PC-3 (cell line): ENCODE measurements around the gene FAF2. TPM values are rescaled to one million over a fixed set of nuclear protein-coding genes. Genes with fewer than 3 reads are reported as not detected.

Experiments used
- ATAC-seq: fragments of 200-7000 bp; cut with Tn5 transposase; 2 replicates; pipeline ENCODE4 v1.9.1; 2020; ENCODE audit warnings: mild to moderate bottlenecking, moderate library complexity
- BruUV-seq: library from RNA; stranded (reverse); fragments of 400-500 nt; replicated peaks from 2 replicates; lab custom pipeline; 2021; lab: Mats Ljungman, UMichigan
- CTCF ChIA-PET: fragments of 300-600 bp; sonication (Branson Sonifier 250); formaldehyde crosslinking; loops from one replicate; lab custom pipeline; 2022; ENCODE audit warnings: antibody characterized with exemption; lab: Charles Lee
- POLR2A ChIA-PET: fragments of 300-600 bp; sonication (Branson Sonifier 250); formaldehyde crosslinking; loops from one replicate; lab custom pipeline; 2022; ENCODE audit warnings: antibody characterized with exemption; ENCODE audit not compliant: unreplicated experiment; lab: Charles Lee
- DNase-seq: peaks from one replicate; pipeline ENCODE4 v3.0.0-alpha.2; 2015
- H2AFZ ChIP-seq: fragments of 300-600 bp; sonication (generic); 2 replicates; pipeline ENCODE4 v1.6.0; 2016; ENCODE audit warnings: antibody characterized with exemption, low read length
- H3F3A ChIP-seq: fragments of 300-600 bp; sonication (generic); one replicate; pipeline ENCODE4 v1.6.0; 2017; ENCODE audit warnings: antibody characterized with exemption, low read length, control low read depth, mild to moderate bottlenecking; ENCODE audit not compliant: unreplicated experiment
- H3K27ac ChIP-seq: fragments of 300-600 bp; sonication (generic); 2 replicates; pipeline ENCODE4 v1.5.1; 2016; ENCODE audit warnings: mild to moderate bottlenecking, low read length
- H3K27me3 ChIP-seq: fragments of 300-600 bp; sonication (generic); 2 replicates; pipeline ENCODE4 v1.6.1; 2016; ENCODE audit warnings: low read length, mixed read lengths
- H3K36me3 ChIP-seq: fragments of 300-600 bp; sonication (generic); 2 replicates; pipeline ENCODE4 v1.6.1; 2016; ENCODE audit warnings: low read depth, mixed run types, low read length, mixed read lengths
- H3K4me1 ChIP-seq: fragments of 300-600 bp; sonication (generic); 2 replicates; pipeline ENCODE4 v1.5.1; 2016; ENCODE audit warnings: low read length; ENCODE audit not compliant: insufficient read depth
- H3K4me2 ChIP-seq: fragments of 300-600 bp; sonication (generic); 2 replicates; pipeline ENCODE4 v1.6.0; 2016; ENCODE audit warnings: low read length
- H3K4me3 ChIP-seq: fragments of 300-600 bp; sonication (generic); 2 replicates; pipeline ENCODE4 v1.5.1; 2016; ENCODE audit warnings: mild to moderate bottlenecking, low read length, mixed read lengths
- H3K79me2 ChIP-seq: fragments of 300-600 bp; sonication (generic); 2 replicates; pipeline ENCODE4 v1.6.1; 2017; ENCODE audit warnings: low read length, mixed read lengths
- H3K9ac ChIP-seq: fragments of 300-600 bp; sonication (generic); 2 replicates; pipeline ENCODE4 v1.6.0; 2016; ENCODE audit warnings: mild to moderate bottlenecking, low read length
- H3K9me2 ChIP-seq: fragments of 300-600 bp; sonication (generic); replicated peaks from 2 replicates; pipeline ENCODE4 v1.6.1; 2016; ENCODE audit warnings: mixed run types, low read length, mixed read lengths
- H3K9me3 ChIP-seq: fragments of 300-600 bp; sonication (generic); 2 replicates; pipeline ENCODE4 v1.6.1; 2016; ENCODE audit warnings: low read length, mixed read lengths
- H4K20me1 ChIP-seq: fragments of 300-600 bp; sonication (generic); 2 replicates; pipeline ENCODE4 v1.6.1; 2016; ENCODE audit warnings: low read length, mixed read lengths
- EZH2 ChIP-seq: fragments of 300-600 bp; sonication (generic); IDR thresholded peaks from one replicate; pipeline ENCODE4 v1.6.1; 2017; ENCODE audit warnings: antibody characterized with exemption, mild to moderate bottlenecking, low read length; ENCODE audit not compliant: unreplicated experiment
- EZH2phosphoT487 ChIP-seq: fragments of 300-600 bp; sonication (generic); IDR thresholded peaks from 2 replicates; pipeline ENCODE4 v1.6.1; 2018; ENCODE audit warnings: mild to moderate bottlenecking, antibody characterized with exemption, low read length, borderline replicate concordance
- intact Hi-C: fragments of 100-400 bp; cut with micrococcal nuclease; formaldehyde crosslinking; loops from 2 replicates; pipeline ENCODE4 v1.9.0; 2023
- total RNA-seq: library from RNA; depleted of rRNA; stranded (reverse); fragments of >200 nt; gene quantifications from 2 replicates; pipeline ENCODE4 v1.2.3, GENCODE V29; 2014
- TF ChIP-seq, protein P1 (sequence below): fragments of 300-600 bp; sonication (generic); conservative IDR thresholded peaks from 2 replicates; pipeline ENCODE4 v1.5.1; 2017; ENCODE audit warnings: antibody characterized with exemption, low read depth, mild to moderate bottlenecking, low read length

Gene FAF2
- total RNA-seq, 1 experiment from 2014 or later = 51.4 TPM

DNA sequence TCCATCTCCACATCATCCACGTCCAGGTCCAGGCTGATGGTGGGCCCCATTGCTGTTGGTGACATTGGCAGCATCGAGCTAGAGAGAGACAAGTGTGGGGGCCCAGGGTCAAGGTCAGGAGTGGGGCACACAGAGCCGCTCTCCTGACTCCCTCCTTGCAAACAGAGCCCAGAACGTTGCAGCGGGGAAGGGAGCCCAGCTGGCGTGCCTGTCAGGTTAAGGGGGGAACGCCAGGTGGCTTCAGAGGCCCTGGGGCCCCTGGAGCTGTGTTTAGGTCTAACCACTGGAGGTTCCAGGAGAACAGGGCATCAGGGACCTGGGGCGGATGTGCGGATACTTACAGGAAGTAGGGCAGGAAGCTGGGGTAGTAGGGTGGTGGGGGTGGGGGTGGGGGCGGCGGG lies 81.6 kb downstream of the FAF2 start:
- CTCF ChIA-PET = no interaction called here
- peaks cover 11% of the 10 kb centered on the region for H3K4me1 ChIP-seq
- H3K9me3 ChIP-seq = no peaks in the 10 kb centered on the region
- H3K9me2 ChIP-seq = no peaks in the 10 kb centered on the region
- no peak overlapping the region for H3K4me3 ChIP-seq
- H4K20me1 ChIP-seq = peaks cover 13% of the 10 kb centered on the region
- H3K79me2 ChIP-seq = peaks cover 23% of the 10 kb centered on the region
- H3K27me3 ChIP-seq = no peaks in the 10 kb centered on the region
- no peak overlapping the region for H3K27ac ChIP-seq
- no peak overlapping the region for H3K9ac ChIP-seq
- intact Hi-C loops = no loop called here
- DNase-seq (no peak), ATAC-seq (no peak)
- no peak for TF ChIP-seq EZH2
- H3F3A ChIP-seq = no peaks in the 10 kb centered on the region
- H2AFZ ChIP-seq = no peak overlapping the region
- POLR2A ChIA-PET = no interaction called here
- H3K36me3 ChIP-seq = peaks cover 11% of the 10 kb centered on the region; the same call in 1 of the 2 replicates
- H3K4me2 ChIP-seq = no peak overlapping the region
- no TSS peak for BruUV-seq

DNA sequence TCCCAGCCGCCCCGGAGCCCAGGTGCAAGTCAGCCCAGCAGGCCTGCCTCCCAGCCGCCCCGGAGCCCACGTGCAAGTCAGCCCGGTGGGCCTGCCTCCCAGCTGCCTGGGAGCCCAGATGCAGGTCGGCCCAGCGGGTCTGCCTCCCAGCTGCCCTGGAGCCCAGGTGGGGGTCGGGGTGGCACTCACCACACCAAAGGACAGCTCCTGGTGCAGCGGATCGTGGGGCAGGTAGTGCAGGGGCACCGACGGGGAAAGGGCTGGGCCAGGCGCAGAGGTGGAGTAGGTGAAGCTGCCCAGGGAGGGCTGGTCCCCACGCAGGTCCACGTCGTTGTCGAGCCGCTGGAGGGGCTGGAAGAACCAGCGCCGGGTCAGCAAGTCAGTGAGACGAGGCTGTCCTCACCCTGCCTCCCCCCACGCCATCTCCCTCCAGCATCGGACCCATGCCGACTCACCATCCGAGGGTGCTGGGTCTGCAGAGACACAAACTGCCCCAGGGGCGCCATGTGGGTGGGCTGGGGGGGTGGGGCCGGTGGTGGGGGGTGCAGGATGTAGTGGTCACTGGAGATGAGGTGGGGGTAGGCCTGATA lies 82.3 kb downstream of the FAF2 start:
- POLR2A ChIA-PET = no interaction called here
- TF ChIP-seq, protein P1, sequence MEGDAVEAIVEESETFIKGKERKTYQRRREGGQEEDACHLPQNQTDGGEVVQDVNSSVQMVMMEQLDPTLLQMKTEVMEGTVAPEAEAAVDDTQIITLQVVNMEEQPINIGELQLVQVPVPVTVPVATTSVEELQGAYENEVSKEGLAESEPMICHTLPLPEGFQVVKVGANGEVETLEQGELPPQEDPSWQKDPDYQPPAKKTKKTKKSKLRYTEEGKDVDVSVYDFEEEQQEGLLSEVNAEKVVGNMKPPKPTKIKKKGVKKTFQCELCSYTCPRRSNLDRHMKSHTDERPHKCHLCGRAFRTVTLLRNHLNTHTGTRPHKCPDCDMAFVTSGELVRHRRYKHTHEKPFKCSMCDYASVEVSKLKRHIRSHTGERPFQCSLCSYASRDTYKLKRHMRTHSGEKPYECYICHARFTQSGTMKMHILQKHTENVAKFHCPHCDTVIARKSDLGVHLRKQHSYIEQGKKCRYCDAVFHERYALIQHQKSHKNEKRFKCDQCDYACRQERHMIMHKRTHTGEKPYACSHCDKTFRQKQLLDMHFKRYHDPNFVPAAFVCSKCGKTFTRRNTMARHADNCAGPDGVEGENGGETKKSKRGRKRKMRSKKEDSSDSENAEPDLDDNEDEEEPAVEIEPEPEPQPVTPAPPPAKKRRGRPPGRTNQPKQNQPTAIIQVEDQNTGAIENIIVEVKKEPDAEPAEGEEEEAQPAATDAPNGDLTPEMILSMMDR = no peak
- no peak for TF ChIP-seq EZH2
- no peak for TF ChIP-seq EZH2phosphoT487
- H3K36me3 ChIP-seq = peaks cover 11% of the 10 kb centered on the region; the same call in 1 of the 2 replicates
- DNase-seq = no peak
- H3K27ac ChIP-seq = no peak overlapping the region
- H3K9ac ChIP-seq = no peak overlapping the region
- no peak overlapping the region for H3K4me2 ChIP-seq
- no TSS peak for BruUV-seq
- H4K20me1 ChIP-seq = peaks cover 13% of the 10 kb centered on the region
- H3K4me1 ChIP-seq = peaks cover 19% of the 10 kb centered on the region
- H2AFZ ChIP-seq = no peak overlapping the region
- H3K27me3 ChIP-seq = no peaks in the 10 kb centered on the region
- no peak for ATAC-seq
- H3F3A ChIP-seq = no peaks in the 10 kb centered on the region
- intact Hi-C loops = no loop called here
- CTCF ChIA-PET = no interaction called here
- H3K9me2 ChIP-seq = no peaks in the 10 kb centered on the region
- no peaks in the 10 kb centered on the region for H3K9me3 ChIP-seq
- peaks cover 30% of the 10 kb centered on the region for H3K79me2 ChIP-seq
- H3K4me3 ChIP-seq = no peak overlapping the region

DNA sequence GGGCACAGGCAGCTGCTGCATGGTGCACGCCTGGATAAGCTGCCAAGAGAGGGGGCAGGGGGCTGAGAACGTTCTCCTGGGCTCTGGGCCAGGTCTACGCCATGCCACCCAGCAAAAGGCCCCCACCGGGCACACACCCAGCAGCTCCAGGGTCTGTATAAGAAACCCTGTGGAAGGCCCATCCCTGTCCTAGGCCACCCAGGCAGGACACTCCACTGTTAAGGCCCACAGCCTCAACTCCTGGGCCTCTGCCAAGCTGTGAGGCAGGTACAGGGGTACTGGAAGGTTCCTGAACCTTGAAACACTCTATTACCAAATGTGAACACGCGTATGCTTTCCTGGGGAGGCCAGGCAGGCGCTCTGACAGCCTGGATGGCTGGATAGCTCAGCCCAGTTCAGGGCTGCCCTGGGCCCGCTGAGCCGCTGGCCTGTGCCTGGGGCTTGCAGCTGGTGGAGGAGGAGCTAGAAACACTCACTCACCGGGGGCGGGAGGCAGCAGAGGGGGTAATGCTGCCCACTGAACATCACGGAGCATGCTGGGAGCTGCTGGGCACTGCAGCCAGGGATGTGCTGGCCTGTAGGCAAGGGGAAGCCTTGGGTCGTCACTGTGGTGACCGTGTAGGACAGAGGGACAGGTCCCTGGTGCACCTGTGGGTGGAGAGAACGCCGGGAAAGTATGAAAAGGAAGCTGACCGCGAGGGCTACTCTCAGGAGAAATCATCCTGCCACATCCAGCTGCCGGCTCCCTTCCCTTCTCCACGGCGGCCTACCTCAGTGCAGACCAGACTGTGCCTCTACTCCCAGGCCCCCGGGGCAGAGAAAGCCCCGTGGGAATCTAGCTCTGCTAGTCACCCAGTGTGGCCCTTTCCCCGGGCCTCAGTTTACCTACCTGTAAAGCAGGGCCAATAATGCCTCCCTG lies 83.1 kb downstream of the FAF2 start:
- no peaks in the 10 kb centered on the region for H3K9me3 ChIP-seq
- no peaks in the 10 kb centered on the region for H3K27me3 ChIP-seq
- peaks cover 38% of the 10 kb centered on the region for H3K79me2 ChIP-seq
- no peak overlapping the region for H2AFZ ChIP-seq
- ChIA-PET POLR2A (no interaction called here), CTCF (no interaction called here)
- H3K9ac ChIP-seq = no peak overlapping the region
- intact Hi-C loops = no loop called here
- H3K4me1 ChIP-seq = peaks cover 21% of the 10 kb centered on the region
- no peak overlapping the region for H3K27ac ChIP-seq
- peaks cover 11% of the 10 kb centered on the region; the same call in 1 of the 2 replicates for H3K36me3 ChIP-seq
- no peak for DNase-seq
- peaks cover 13% of the 10 kb centered on the region for H4K20me1 ChIP-seq
- H3K4me3 ChIP-seq = no peak overlapping the region
- BruUV-seq = no TSS peak
- H3F3A ChIP-seq = no peaks in the 10 kb centered on the region
- no peak overlapping the region for H3K4me2 ChIP-seq
- H3K9me2 ChIP-seq = no peaks in the 10 kb centered on the region
- ATAC-seq = no peak
- no peak for TF ChIP-seq EZH2
- TF ChIP-seq EZH2phosphoT487 = no peak
- TF ChIP-seq, protein P1 = no peak
